Testis (tissue), 2 donors: ENCODE data around the gene PAK5.

ENCODE experiments used
- CTCF ChIP-seq, 3 experiments: fragments of 450-650 bp in 2 of 3; fragments of 200-600 bp in 1 of 3; sonication (generic) in 1 of 3; IDR thresholded peaks; one replicate each; pipeline ENCODE4 v1.5.1; 2016 to 2019; ENCODE audit warnings: antibody characterized with exemption in 3 of 3, mild to moderate bottlenecking in 2 of 3, moderate library complexity in 1 of 3
- POLR2A ChIP-seq: fragments of 450-650 bp; IDR thresholded peaks from one replicate; pipeline ENCODE4 v1.6.1; 2017; ENCODE audit warnings: antibody characterized with exemption, mild to moderate bottlenecking, moderate library complexity

DNA sequence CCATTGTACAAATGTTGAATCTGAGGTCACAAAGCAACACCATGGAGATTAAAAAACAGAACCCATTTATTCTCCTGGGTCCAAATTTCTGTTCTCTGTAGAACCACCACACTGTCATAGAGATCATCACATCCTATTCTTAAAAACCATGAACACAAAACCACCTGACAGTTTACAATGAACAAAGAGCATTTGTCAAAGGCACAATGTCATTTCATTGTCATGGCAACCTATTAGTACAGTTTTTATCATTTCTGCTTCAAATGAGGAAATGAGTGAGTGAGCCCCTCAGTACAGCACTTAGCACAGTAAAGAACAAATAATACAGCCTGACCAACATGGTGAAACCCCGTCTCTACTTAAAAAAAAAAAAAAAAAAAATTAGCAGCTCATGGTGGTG, 347.6 kb downstream of the PAK5 start:
- TF ChIP-seq CTCF (IDR thresholded peaks at IDR 0.05) = no peak
- no peak for TF ChIP-seq POLR2A
